DND-41 (cell line): ENCODE data around the gene RHOU.

ENCODE experiments used
- CTCF ChIP-seq: IDR thresholded peaks from 2 replicates; pipeline ENCODE4 v1.5.1; 2012; ENCODE audit warnings: borderline replicate concordance, low read length, moderate library complexity, mild to moderate bottlenecking; ENCODE audit not compliant: poor library complexity, severe bottlenecking; ENCODE audit errors: extremely low read depth
- EZH2 ChIP-seq: IDR thresholded peaks from 3 replicates; pipeline ENCODE4 v1.6.1; 2012; ENCODE audit warnings: borderline replicate concordance, low read depth, mild to moderate bottlenecking, moderate library complexity, low read length, inconsistent platforms; ENCODE audit not compliant: severe bottlenecking

DNA sequence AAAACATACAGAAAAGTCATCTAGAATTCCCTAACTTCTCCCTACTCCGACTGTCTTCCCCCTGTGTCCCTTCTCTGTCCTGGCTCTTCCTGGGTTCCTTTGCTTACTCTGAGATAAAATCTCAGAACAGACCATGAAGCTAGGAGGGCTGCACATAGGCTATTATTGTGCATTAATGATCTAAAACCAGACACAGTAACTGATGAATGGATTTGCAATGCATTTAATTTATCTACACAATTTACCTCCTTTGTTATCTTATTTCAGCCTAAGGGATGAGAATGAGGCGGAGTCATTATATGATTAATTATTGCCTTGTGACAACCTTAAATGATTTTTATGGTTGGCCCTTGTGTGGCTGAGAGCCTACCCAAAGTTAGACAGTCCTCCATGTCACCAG is 14.5 kb downstream of the RHOU start:
- TF ChIP-seq CTCF (no peak), EZH2 (no peak)
